DND-41 (cell line): ENCODE measurements around the gene STAMBPL1.

Source experiments
- ATAC-seq: fragments of 200-7000 bp; cut with Tn5 transposase; 3 replicates; pipeline ENCODE4 v1.9.1; 2021; ENCODE audit warnings: low read depth; ENCODE audit not compliant: insufficient read depth
- DNase-seq: peaks from one replicate; pipeline ENCODE4 v3.0.0-alpha.2; 2020
- H2AFZ ChIP-seq: 2 replicates; pipeline ENCODE4 v1.6.0; 2012; ENCODE audit warnings: low read depth, low read length
- H3K27ac ChIP-seq: 2 replicates; pipeline ENCODE4 v1.5.1; 2012; ENCODE audit warnings: low read length, inconsistent platforms
- H3K27me3 ChIP-seq: fragments of 200-600 bp; sonication (generic); 2 replicates; pipeline ENCODE4 v1.6.0; 2012; ENCODE audit warnings: low read length, mild to moderate bottlenecking, inconsistent platforms; ENCODE audit not compliant: insufficient read depth, poor library complexity
- H3K36me3 ChIP-seq: 2 replicates; pipeline ENCODE4 v1.5.1; 2012; ENCODE audit warnings: low read length, inconsistent platforms; ENCODE audit not compliant: insufficient read depth
- H3K4me1 ChIP-seq: 2 replicates; pipeline ENCODE4 v1.5.1; 2012; ENCODE audit warnings: mild to moderate bottlenecking, low read length; ENCODE audit not compliant: insufficient read depth
- H3K4me2 ChIP-seq: 2 replicates; pipeline ENCODE4 v1.6.0; 2012; ENCODE audit warnings: mild to moderate bottlenecking, moderate library complexity, low read length, inconsistent platforms; ENCODE audit not compliant: insufficient read depth
- H3K4me3 ChIP-seq, 2 experiments: fragments of 200-600 bp in 1 of 2; shearing (Covaris generic) in 1 of 2; 2 replicates each; pipeline ENCODE4 v1.5.1; 2012 to 2016; ENCODE audit warnings: inconsistent platforms in 2 of 2, low read length in 2 of 2, mild to moderate bottlenecking in 2 of 2, low read depth in 1 of 2, moderate library complexity in 1 of 2
- H3K79me2 ChIP-seq: 2 replicates; pipeline ENCODE4 v1.6.0; 2012; ENCODE audit warnings: low read length, inconsistent platforms; ENCODE audit not compliant: insufficient read depth
- H3K9ac ChIP-seq: 2 replicates; pipeline ENCODE4 v1.6.0; 2012; ENCODE audit warnings: low read depth, mild to moderate bottlenecking, inconsistent platforms, low read length, moderate library complexity
- H3K9me3 ChIP-seq: 2 replicates; pipeline ENCODE4 v1.5.1; 2012; ENCODE audit warnings: low read length, moderate library complexity, mild to moderate bottlenecking, inconsistent platforms; ENCODE audit not compliant: insufficient read depth, severe bottlenecking
- H4K20me1 ChIP-seq: 2 replicates; pipeline ENCODE4 v1.6.0; 2012; ENCODE audit warnings: low read length; ENCODE audit not compliant: insufficient read depth
- EZH2 ChIP-seq: IDR thresholded peaks from 3 replicates; pipeline ENCODE4 v1.6.1; 2012; ENCODE audit warnings: borderline replicate concordance, low read depth, mild to moderate bottlenecking, moderate library complexity, low read length, inconsistent platforms; ENCODE audit not compliant: severe bottlenecking
- TF ChIP-seq, protein P1 (sequence below): IDR thresholded peaks from 2 replicates; pipeline ENCODE4 v1.5.1; 2012; ENCODE audit warnings: borderline replicate concordance, low read length, moderate library complexity, mild to moderate bottlenecking; ENCODE audit not compliant: poor library complexity, severe bottlenecking; ENCODE audit errors: extremely low read depth

Gene STAMBPL1

DNA sequence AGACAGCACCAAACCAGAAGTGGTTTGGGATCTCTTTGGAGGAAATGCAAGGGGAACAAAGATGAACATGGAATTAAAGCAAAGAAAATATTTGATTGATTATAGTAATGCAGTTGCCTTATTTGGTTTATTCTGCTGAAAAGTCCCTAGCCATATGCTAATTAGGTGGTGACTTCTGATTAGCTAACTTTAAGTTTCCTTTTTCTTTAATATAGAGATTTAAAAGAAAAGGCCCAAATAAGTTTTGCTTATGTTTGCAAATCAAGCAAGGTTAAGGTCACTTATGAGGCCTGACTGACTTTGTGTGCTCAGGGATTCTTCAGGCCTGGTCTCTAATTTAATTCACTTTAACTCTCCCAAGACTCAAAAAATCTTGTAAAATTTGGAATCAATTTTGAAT is 22.2 kb upstream of the STAMBPL1 start:
- Histone ChIP-seq H3K79me2 (no peaks in the 10 kb centered on the region), H3K36me3 (no peaks in the 10 kb centered on the region), H2AFZ (no peak overlapping the region), H3K9me3 (no peaks in the 10 kb centered on the region), H3K27me3 (no peaks in the 10 kb centered on the region), H3K4me2 (no peak overlapping the region), H3K9ac (no peak overlapping the region), H4K20me1 (no peaks in the 10 kb centered on the region), H3K27ac (no peak overlapping the region), H3K4me1 (no peaks in the 10 kb centered on the region), H3K4me3 (no peak overlapping the region)
- no peak for ATAC-seq
- TF ChIP-seq EZH2, result no peak
- TF ChIP-seq, protein P1, sequence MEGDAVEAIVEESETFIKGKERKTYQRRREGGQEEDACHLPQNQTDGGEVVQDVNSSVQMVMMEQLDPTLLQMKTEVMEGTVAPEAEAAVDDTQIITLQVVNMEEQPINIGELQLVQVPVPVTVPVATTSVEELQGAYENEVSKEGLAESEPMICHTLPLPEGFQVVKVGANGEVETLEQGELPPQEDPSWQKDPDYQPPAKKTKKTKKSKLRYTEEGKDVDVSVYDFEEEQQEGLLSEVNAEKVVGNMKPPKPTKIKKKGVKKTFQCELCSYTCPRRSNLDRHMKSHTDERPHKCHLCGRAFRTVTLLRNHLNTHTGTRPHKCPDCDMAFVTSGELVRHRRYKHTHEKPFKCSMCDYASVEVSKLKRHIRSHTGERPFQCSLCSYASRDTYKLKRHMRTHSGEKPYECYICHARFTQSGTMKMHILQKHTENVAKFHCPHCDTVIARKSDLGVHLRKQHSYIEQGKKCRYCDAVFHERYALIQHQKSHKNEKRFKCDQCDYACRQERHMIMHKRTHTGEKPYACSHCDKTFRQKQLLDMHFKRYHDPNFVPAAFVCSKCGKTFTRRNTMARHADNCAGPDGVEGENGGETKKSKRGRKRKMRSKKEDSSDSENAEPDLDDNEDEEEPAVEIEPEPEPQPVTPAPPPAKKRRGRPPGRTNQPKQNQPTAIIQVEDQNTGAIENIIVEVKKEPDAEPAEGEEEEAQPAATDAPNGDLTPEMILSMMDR, result no peak
- DNase-seq, result no peak

DNA sequence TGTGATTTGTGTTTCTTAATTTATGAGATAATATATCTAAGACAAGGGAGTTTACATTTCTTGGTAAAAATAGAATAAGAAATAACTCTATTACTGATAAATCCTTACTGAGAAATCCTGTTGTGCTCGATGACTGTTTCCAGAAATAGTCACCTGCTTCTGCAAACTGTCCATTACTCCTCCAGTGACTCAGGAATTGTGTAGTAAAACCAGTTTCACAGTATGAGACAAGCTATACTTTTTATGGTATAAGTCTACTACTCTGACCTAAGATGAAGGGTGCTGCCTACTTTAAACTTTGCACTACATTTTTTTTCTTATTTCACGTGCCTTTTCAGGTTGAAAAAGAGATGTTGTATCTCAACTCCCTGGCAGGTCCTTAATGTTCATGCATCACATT is 21.6 kb upstream of the STAMBPL1 start:
- no peak for DNase-seq
- Histone ChIP-seq H4K20me1 (no peaks in the 10 kb centered on the region), H2AFZ (no peak overlapping the region), H3K79me2 (no peaks in the 10 kb centered on the region), H3K9ac (no peak overlapping the region), H3K4me1 (no peaks in the 10 kb centered on the region), H3K27ac (no peak overlapping the region), H3K9me3 (no peaks in the 10 kb centered on the region), H3K4me3 (no peak overlapping the region), H3K36me3 (no peaks in the 10 kb centered on the region), H3K27me3 (no peaks in the 10 kb centered on the region), H3K4me2 (no peak overlapping the region)
- ATAC-seq, result no peak
- no peak for TF ChIP-seq EZH2

DNA sequence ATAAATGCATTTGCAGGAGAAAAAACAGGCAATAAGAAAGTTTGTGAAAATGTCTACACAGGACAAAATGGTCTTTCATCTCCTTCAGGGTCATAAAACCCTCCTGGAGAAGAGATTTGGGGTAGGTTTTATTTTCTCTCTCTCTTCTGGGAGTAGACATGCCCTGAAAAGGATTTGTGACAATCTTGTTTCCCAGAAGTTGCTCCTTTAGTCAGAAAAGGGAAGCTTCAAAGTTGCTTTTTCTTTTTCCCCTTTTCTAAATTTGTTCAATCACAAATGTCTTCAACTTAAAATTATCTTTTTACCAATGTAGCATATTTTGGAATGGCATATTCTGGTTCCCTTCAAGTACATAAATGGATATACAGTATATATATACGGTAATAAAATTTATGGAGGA is 19.0 kb upstream of the STAMBPL1 start:
- Histone ChIP-seq H3K36me3 (no peaks in the 10 kb centered on the region), H2AFZ (no peak overlapping the region), H3K27me3 (no peaks in the 10 kb centered on the region), H3K9me3 (no peaks in the 10 kb centered on the region), H4K20me1 (no peaks in the 10 kb centered on the region), H3K4me3 (no peak overlapping the region), H3K9ac (no peak overlapping the region), H3K4me2 (no peak overlapping the region), H3K4me1 (no peaks in the 10 kb centered on the region), H3K27ac (no peak overlapping the region), H3K79me2 (no peaks in the 10 kb centered on the region)
- TF ChIP-seq, protein P1, result no peak
- TF ChIP-seq EZH2, result no peak
- DNase-seq (no peak), ATAC-seq (no peak)

DNA sequence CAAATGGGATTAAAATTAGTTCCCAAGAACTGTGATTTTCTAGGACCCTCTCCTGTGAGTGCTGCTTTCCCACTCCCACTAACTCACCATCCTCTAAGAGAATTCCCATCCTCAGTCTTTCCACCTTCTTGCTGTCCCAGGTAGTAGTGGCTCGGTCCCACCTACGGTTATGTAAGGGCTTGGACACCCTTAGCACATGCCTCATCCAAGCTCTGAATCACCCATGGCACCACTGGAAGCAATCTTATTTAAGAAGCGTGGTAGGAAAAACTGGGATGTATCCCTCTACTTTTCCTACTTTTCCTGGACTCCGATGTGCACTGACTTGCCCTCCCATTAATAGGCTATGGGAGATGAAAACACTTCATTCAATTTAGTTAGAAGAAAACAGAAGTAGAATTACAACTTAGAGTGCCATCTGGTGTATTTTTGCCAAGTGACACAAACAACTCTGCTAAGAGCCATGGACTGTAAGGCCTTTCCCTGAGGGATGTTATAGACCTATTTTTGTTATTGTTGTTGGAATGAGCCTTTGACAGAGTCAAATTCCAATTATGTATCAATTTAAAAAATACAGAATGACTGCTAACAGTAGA is 14.7 kb upstream of the STAMBPL1 start:
- Histone ChIP-seq H3K36me3 (no peaks in the 10 kb centered on the region), H3K4me3 (no peak overlapping the region), H3K4me1 (no peaks in the 10 kb centered on the region), H3K9ac (no peak overlapping the region), H3K27ac (no peak overlapping the region), H2AFZ (no peak overlapping the region), H3K4me2 (no peak overlapping the region), H3K79me2 (no peaks in the 10 kb centered on the region), H3K27me3 (no peaks in the 10 kb centered on the region), H4K20me1 (no peaks in the 10 kb centered on the region), H3K9me3 (no peaks in the 10 kb centered on the region)
- ATAC-seq (no peak), DNase-seq (no peak)
- no peak for TF ChIP-seq EZH2
- TF ChIP-seq, protein P1, result peak; percentile 27
